SW480 (cell line): ENCODE data around the gene PMM2.
A peak's percentile ranks its signal among the peaks of the same experiment; 100 is the strongest.
"Not testable (repeated sequence)": the region's sequence is repeated elsewhere in the genome, so short reads cannot be mapped to it uniquely, and the experiment has no call there.

ENCODE experiments used
- DNase-seq: peaks from one replicate; pipeline ENCODE4 v3.0.0-alpha.2; 2016; ENCODE audit warnings: low spot score

PMM2 gene

DNA sequence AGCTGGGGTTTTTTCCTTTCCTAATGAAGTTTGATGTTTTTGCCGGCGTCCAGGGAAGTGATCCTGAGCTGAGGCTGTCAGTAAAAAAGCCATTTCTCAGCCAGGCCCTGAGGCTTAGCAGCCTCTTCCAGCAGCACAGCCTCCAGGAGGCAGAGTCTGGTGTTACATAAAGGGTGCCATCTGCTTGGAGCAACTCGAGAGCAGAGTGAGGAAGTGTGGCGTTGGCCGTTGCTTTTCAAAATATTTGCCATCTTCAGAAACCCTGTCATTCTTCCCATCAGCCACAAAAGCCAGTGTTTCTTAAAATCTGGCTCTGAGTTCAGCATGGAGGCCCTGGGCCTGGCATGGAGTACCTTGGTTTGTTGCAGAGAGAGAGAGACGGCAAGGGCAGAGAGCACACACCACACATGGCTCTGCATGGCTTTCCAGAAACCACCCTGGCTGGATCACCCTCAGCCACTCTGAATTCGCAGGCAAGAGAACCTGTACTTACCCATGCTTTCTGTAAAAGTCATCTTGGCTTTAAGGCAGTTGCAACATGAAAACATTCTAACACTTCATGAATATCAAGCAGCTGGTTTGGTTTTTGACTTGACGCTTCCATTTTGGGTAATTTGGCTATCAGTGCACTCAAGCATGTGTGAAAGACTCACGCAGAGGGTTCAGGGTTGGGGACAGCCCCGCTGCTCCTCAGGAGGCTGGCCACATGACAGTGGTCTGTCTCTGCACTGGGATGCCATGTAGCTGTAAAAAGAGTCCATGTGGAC lies 21.0 kb downstream of the PMM2 start:
- DNase-seq = no peak

DNA sequence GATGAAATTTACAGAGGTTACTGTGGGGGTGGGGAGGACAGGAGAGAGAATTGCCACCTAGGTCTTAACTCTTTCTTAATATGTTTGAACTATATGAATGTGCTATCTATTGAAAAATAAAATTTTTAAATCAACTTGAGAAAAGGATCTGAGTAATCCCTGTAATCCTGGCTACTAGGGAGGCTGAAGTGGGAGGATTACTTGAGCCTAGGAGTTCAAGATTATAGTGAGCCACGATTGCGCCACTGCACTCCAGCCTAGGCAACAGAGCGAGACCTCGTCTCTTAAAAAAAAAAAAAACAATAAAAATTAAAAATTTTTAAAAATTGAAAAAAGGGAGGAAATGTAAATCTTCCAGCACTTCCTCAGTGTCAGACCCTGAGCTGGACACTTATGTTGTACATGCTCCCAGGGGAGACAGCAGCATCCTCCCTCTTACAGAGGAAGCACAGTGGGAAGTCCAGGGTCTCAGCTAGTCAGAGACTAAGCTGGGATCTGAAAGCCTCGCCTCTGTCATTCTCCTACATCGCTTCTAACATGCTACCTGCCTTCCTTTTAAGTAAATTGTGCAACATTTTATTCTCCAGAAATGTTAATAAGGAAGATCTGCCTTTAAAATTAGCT lies 21.9 kb downstream of the PMM2 start:
- no peak for DNase-seq

DNA sequence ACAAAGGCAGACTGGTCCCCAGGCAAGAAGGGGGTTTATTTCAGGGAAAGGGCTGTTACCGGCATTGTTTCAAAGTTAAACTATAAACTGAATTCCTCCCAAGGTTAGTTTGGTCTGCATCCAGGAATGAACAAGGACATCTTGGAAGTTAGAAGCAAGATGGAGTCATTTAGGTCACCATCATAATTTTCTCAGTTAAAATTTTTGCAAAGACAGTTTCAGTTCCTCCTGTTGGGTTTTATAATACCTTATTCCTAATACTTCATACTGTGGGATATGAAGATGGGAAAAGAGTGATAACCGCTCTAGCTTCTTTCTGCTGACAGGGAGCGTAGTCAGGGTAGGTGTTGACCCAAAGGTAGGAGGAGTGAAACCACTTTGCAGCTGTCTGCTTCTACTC lies 24.8 kb downstream of the PMM2 start:
- no peak for DNase-seq

DNA sequence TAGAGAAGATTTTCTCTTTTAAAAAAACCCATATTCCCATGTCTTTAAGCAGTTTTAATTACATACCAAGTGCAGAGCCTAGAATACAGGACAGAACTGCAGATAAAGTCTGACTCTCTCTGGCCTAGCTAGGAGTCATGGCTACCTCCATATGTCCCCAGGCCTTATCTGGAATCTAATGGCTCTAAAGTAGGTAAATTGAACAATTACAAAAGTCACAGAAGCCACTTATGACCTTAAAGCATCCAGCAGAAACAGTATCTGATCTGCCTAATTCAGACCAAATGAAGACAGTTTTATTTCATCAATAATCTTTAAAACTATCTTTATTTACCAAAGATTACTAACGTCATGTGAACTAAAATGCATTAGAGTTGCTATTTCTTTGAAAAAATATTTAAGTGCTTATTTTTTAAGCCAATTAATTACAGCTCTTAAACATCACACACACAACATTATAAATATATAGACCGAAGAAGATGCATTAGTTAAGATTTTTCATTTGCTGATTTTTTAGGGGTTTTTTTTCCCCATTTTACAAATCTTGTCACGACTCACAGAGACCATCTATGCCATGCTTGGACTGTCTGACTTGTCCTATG lies 28.7 kb downstream of the PMM2 start:
- no peak for DNase-seq

DNA sequence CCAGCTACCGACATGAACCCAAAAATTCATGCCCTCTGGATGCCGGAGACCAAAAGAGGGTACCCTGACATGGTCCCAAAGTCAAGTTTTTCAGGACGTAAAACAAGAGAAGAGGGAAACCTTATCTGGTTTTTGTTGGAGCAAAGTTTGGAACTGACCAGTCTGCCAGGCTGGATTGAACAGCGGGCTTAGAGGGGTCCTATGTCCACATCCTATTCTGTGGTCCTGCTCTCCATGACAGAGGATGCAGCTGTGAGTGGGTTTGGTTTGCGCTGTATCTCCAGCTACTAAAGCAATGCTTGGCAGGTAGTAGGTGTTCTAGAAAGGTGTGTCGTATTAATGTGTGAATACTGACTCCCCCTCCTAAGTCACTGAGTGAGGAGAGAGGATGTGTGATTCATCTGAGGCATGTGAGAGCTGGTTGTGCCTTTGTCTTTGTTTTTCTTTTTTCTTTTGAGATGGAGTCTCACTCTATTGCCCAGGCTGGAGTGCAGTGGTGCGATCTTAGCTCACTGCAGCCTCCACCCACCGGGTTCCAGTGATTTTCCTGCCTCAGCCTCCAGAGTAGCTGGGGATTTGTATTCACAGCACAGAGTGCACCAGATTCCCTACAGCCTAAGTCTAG lies 31.0 kb downstream of the PMM2 start:
- no peak for DNase-seq

DNA sequence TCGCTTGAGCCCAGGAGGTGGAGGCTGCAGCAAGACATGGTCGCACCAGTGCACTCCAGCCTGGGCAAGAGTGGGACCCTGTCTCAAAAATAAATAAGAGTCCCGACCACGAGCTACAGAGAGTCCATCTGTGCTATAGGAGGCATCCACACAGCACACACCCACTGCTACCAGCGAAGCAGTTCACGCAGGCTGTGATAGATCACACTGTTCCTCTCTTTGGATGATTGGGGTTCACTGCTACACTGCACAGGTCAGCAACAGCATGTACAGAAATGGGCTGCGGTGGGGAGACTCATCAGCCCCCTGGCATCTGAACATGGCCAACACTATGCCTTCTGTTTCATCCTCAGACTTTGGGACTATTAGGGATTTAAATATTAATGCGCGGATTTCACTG lies 33.8 kb downstream of the PMM2 start:
- no peak for DNase-seq

DNA sequence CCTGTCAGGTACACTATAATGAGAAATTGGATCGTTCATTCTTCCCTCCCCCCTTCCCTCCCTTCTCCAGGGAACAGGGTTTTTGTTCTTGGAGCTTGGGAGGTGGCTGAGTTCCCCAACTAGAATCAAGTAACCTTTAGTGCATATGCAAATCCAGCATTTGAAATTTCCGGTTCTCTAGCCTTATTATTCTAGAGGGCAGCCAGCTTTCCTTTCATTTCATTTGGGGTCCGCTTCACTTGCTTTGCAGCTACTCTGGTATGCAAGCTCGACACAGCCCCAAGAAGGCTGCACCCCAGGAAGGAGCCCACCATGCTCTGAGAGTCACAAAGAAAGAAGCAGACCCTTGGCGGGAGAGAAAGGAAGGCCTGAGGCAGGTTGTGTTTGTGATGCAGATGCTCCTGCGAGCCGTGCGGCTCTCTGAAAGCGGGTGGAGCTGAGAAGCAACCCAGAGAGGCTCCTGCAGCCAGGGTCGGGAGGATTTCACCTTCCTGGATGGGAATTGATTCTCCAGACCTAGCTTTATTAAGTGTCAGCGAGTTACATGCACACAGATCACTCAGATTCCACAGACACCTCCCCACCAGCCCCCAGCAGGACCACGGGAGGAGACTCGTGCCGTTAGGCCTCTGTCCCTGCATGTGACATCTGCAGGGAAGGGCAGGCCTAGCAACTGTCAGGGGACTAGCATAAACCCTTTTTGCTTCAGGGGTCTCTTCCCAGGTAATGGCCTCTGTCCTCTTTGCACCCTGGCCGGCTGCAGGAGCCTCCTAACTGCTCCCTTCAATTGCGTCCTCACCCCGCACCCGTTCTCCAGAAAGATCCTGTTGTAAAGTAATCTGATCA lies 34.5 kb downstream of the PMM2 start:
- DNase-seq = no peak

DNA sequence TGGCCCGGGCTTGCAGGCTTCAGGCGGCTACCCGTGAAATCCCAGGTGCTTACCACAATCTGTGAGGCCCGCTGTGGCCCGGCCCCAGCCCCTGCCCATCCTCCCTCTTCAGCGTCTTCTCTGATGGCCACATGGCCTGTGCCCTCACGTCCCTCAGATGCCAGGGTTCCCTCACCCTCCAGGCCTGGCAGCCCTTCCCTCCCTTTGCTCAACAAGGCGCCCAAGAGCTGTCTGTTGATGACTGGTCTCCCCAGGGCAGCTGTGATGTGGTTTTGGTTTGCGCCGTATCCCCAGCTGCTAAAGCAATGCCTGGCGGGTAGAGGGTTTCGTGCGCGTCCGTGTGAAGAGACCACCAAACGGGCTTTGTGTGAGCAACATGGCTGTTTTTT lies 35.1 kb downstream of the PMM2 start:
- peak; percentile 37 for DNase-seq

DNA sequence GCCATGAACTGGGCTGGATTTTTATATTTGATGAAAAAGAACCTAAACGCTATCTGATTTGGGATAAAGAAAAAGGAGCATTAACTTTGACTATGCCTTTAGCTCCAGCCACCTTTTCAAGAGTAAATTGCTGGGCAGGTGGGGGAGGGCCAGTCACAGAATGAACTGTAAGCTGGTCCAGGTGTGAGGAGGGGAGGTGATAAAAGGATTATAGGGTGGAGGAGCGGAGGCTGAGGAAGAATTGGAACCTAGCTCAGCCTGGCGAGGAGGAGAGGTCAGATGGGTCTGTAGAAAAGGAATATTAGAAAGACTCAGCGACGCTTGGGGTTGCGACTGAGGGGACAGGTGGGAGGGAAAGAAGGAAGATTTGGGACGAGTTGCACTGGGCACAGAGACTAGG lies 39.2 kb downstream of the PMM2 start:
- not testable (repeated sequence) for DNase-seq

DNA sequence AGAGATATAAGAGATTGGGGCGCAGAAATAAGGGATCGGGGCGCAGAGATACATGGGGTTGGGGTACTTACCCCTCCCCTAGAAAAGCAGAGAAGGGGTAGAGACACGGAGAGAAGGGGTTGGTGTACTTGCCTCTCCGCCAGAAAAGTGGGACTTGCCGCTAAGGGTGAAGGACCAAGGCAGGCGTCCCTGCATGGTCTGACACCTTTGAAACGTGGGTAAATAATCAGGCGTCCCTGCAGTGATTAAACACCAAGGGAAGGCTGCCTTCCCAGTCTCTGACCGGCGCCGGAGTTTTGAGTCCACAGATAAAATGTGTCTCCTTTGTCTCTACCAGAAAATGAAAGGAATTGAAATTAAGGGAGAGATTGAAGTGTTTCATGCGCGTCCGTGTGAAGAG lies 40.0 kb downstream of the PMM2 start:
- DNase-seq = not testable (repeated sequence)

DNA sequence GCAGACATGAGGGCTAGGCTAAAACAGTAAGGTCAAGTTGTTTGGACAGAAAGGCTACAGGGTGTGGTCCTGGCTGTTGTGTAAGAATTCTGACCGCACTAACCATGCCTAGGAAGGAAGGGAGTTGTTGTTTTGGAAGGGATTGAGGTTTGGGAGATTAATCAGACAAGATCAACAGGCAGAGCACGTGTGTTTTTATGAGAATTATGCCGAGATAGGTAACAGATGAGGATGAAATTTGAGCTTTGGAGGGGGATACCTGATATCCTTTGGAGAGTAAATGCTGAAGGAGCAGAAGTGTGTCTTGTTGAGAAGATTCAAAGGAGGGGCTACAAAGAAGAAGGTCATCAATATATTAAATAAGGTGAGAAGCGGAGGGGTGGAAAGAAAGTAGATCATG lies 44.4 kb downstream of the PMM2 start:
- DNase-seq = not testable (repeated sequence)

DNA sequence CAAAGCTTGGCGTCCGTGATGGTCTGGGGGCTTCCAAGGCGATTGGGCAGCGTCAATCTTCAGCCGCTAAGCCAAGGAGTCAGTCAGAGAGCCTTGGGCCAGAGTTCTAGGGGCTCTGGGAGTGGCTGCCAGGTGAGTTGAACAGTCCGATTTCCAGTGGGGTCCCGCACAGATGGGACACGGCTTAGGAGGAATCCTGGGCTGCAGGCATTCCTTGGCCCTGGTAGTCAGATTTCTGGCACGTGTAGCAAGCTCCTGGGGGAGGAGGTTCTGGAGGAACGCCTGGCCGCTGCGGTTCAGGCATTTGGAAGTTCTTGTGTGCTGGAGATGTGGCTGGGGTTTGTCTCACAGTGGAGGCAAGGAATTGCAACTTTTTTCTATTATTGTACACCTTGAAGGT lies 45.7 kb downstream of the PMM2 start:
- DNase-seq = not testable (repeated sequence)

DNA sequence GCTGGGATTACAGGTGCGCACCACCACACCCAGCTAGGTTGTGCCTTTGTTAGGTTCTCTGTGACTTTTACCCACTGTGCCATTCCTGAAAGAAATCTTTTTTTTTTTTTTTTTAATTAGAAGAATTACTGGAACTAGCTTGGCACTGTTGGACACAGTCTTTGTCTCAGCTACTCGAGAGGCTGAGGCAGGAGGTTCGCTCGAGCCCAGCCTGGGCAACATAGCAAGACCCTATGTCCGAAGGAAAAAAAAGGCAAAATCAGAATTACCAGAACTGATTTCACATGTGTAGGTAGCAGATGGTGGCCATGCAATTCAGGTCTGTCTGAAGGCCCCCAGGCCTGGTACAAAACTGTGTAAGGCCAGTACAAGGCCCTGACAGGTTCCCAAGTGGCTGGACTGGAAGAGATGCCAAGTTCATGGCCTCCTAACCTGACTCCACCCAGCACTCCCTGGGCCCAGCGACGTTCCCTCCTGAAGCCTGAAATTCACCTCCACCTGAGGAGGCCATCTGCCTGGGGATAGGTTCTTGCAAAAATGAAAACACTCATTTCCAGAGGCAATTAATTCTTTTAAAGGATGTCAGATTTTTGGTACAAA lies 48.2 kb downstream of the PMM2 start:
- no peak for DNase-seq

DNA sequence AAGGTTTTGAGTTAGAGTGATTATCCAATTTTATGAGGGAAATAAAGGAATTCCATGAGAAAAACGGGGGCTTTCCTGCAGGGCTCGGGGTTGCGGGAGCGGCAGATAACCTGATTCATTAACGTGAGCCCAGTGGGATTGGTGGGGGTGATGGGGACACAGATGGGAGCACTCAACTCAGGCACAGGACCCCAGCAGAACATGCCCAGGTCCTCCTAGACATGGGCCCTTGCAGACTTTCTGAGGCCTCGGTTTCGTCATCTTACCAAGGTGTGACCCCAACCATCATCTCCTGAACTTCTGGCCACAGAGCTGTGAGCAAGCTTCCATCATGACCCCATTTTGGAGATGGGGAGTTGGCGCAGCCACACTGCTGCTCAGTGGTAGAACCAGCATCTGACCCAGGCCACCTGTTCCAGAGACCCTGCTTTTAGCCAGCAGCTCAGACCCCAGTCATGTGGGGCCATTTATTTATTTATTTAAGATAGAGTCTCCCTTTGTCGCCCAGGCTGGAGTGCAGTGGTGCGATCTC lies 48.8 kb downstream of the PMM2 start:
- DNase-seq = no peak

DNA sequence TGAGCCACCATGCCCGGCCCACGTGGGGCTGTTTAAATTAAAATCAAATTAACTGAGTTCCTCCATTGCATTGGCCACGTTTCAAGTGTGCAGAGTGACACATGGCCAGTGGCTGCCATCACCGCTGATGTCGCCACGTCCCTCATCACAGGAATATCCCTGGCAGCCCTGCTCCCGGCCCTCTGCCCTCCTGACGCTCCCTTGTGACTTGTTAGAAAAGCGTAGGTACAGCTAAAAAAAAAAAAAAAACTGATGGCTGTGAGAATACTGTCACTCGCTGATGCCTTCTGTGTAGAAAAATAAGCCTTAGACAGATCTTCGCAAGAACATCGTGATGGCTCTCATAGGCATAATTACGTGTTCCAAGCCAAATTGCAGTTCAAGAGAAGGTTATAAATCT lies 49.5 kb downstream of the PMM2 start:
- no peak for DNase-seq

DNA sequence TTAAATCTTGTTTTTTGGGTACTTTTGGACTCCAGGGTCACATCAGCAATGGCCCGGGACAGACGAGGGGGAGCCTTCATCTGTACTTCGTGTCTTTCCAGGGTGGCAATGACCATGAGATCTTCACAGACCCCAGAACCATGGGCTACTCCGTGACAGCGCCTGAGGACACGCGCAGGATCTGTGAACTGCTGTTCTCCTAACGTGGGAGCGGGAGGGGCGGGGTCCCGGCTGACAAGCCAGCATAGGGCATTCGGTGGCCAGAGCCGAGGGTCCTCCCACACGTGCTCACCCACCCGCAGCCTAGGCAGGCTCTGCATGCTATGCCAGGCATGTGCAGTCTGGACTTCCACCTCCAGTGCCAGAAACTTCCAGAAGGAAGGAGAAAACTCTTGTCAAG lies 50.0 kb downstream of the PMM2 start:
- no peak for DNase-seq

DNA sequence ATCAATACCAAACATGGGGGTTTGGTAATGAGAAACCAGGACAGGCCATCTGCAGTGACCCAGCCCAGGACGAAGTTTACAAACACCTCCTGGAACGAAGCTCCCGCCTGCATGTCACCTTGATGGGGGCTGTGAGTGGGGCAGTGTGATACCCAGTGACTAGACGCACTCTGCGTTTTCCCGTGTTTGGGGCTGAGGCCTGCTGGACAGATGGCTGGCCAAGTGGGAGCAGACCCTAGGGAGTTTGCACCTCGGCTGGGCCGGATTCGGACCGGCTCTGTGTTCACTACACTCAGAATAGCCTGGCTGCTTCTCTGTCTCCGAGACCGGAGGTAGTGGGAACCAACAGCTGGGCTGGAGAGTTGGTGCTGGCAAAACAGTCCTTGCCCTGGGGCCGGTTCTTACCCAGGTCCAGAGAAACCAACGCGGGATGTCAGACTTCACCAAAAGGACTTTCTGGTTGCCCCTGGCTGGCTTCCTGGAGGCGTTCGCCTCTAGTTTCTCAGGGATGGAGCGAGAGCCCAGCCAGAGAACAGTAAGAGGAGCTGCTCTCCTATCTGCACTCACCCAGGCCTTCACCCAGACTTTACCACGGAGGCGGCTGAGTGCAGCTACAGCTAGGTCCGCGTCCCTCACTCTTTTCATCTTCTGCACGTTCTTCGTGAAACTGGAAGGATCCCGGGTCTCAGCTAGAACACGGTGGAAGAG lies 50.7 kb downstream of the PMM2 start:
- no peak for DNase-seq

DNA sequence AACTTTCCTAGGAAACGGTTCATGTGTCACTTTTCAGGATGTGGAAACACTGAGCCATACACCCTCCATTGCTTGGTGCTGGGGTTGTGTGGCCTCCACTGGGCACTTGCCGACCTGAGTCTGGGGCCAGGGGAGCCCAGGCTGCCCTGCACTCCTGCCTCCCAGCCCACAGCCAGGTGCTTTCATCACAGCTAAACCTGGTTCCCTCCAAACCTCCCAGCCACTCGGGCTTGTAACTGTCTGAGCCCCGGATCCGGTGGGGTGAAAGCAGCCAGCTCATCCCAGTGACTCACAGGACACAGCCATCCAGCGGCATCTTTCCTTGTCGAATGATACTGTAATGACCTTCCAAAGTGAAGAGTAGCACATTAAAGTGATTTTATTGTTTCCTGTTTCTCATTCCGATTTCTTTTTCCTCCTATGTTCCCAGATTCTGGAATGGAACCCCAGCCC lies 51.3 kb downstream of the PMM2 start:
- no peak for DNase-seq

DNA sequence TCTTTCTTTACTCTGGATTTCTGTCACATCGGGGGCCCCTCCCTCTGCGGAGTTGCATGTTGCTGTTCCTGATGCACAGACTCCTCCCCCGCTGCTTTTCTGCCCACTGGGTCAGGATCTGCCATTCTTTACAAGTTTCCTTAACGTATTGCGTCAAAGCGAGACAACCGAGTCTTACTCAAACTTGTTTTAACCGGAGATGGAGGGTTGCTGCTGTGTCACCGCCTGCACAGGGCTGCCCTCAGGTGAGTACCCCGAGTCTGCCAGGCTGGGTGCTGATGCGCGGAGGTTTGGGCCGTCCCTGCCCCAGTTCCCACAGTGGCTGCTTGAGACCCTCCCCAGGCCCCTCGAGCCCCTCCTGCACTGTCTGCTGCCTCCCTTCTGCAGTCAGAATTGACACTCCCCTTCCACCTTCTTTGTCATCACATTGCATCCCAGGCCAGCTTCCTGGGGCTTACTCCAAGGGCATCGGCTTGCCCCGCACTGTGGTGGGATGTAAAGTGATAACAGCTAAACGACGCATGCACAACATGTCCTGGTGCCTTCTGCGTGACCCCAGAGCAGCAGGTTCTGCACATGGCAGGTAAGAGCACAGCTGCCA lies 51.9 kb downstream of the PMM2 start:
- DNase-seq = no peak

DNA sequence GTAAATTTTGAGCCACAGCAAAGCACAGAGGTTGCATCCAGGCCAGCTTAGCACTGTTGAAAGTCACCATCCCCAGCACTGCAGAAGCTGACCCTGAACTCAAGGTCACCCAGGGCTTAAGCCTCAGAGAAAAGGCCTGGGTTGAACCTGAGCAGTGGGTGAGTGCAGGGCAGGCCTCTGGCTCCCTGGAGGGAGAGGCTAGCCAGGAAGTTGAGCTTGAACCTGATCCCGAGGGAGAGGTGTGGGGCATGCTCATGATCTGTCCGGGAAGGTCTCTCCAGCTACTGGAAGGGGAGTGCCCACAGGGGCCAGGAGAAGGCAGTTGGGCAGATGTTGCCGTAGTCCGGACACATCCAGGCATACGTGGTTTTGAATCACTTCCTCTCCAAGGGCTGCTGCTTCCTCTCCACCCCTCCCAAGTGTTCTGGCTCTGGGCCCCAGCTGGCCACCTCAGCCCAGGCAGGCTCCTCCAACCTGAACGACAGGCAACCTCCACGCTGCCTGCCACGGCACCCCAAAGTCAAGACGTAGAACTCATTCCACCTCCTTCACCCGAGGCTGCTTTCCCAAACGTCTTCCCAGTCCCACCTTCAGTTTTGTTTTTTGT lies 52.7 kb downstream of the PMM2 start:
- DNase-seq = no peak
